Cardiac muscle cell (in vitro differentiated cells and primary cell): ENCODE data around the gene ST6GALNAC1. TPM values are rescaled to one million over a fixed set of nuclear protein-coding genes. Genes with fewer than 3 reads are reported as not detected.
"Not testable (repeated sequence)": the region's sequence is repeated elsewhere in the genome, so short reads cannot be mapped to it uniquely, and the experiment has no call there.

Source experiments
- DNase-seq, 2 donors: peaks; one replicate each; pipeline versions ENCODE4 v3.0.0 to v3.0.0-alpha.2; 2010 to 2017; ENCODE audit warnings: low read depth in 1 of 2, low spot score in 1 of 2
- H3K27ac ChIP-seq: fragments of 200-600 bp; sonication (generic); 2 replicates; pipeline ENCODE4 v1.5.1; 2016
- H3K27me3 ChIP-seq: fragments of 200-600 bp; sonication (generic); 2 replicates; pipeline ENCODE4 v1.6.0; 2016; ENCODE audit warnings: control low read depth
- H3K36me3 ChIP-seq: fragments of 200-600 bp; sonication (generic); 2 replicates; pipeline ENCODE4 v1.5.1; 2016; ENCODE audit warnings: control low read depth
- H3K4me1 ChIP-seq: fragments of 200-600 bp; sonication (generic); 2 replicates; pipeline ENCODE4 v1.8.1; 2017; ENCODE audit warnings: low read depth, mild to moderate bottlenecking, mixed run types
- H3K4me3 ChIP-seq: fragments of 200-600 bp; sonication (generic); 2 replicates; pipeline ENCODE4 v1.5.1; 2016; ENCODE audit warnings: mild to moderate bottlenecking
- H3K9me3 ChIP-seq: fragments of 200-600 bp; sonication (generic); 2 replicates; pipeline ENCODE4 v1.5.1; 2017; ENCODE audit warnings: low read depth, mild to moderate bottlenecking, control low read depth
- CTCF ChIP-seq: IDR thresholded peaks from 2 replicates; pipeline ENCODE4 v1.5.1; 2012; ENCODE audit warnings: low read depth, mild to moderate bottlenecking, low read length
- polyA plus RNA-seq: library from polyadenylated mRNA; unstranded; fragments of >200 nt; fragmentation: Nextera tagmentation; extraction: Ambion mirVana; gene quantifications from 2 replicates; pipeline ENCODE4 v1.2.1, GENCODE V29; 2016
- total RNA-seq: library from RNA; depleted of rRNA; stranded (reverse); fragments of >200 nt; gene quantifications from 2 replicates; pipeline ENCODE4 v1.2.3, GENCODE V29; 2016

ST6GALNAC1 gene
- total and polyA plus RNA-seq, 2 experiments from 2014 or later = not detected

- Histone ChIP-seq H3K27me3 (no peaks in the 10 kb centered on the region), H3K27ac (no peak overlapping the region), H3K4me3 (no peak overlapping the region), H3K36me3 (no peaks in the 10 kb centered on the region), H3K4me1 (no peaks in the 10 kb centered on the region), H3K9me3 (no peaks in the 10 kb centered on the region)
- DNase-seq = peak in 1 of 2 donors; percentile 59
- no peak for TF ChIP-seq CTCF
Measured at GRCh38 chr17:76612977-76613851, 30.3 kb downstream of the ST6GALNAC1 start.

- TF ChIP-seq CTCF = no peak
- Histone ChIP-seq H3K4me3 (no peak overlapping the region), H3K4me1 (no peaks in the 10 kb centered on the region), H3K27ac (no peak overlapping the region), H3K27me3 (no peaks in the 10 kb centered on the region), H3K36me3 (no peaks in the 10 kb centered on the region), H3K9me3 (no peaks in the 10 kb centered on the region)
- no peak for DNase-seq
Measured at GRCh38 chr17:76612465-76612864, 31.1 kb downstream of the ST6GALNAC1 start.

GRCh38 chr17:76611758-76612157 is 31.8 kb downstream of the ST6GALNAC1 start:
- no peaks in the 10 kb centered on the region for H3K36me3 ChIP-seq
- DNase-seq = no peak
- H3K4me3 ChIP-seq = no peak overlapping the region
- H3K4me1 ChIP-seq = no peaks in the 10 kb centered on the region
- H3K27me3 ChIP-seq = no peaks in the 10 kb centered on the region
- H3K9me3 ChIP-seq = no peaks in the 10 kb centered on the region
- no peak for TF ChIP-seq CTCF
- no peak overlapping the region for H3K27ac ChIP-seq

- H3K27ac ChIP-seq = not testable (repeated sequence)
Measured at GRCh38 chr17:76611080-76611749, 32.3 kb downstream of the ST6GALNAC1 start.

GRCh38 chr17:76606685-76607084 is 36.9 kb downstream of the ST6GALNAC1 start:
- H3K4me1 ChIP-seq, H3K27me3 ChIP-seq, DNase-seq, H3K9me3 ChIP-seq, H3K36me3 ChIP-seq, H3K27ac ChIP-seq, H3K4me3 ChIP-seq: not testable (repeated sequence)

More at GRCh38 chr17:76611080-76611749, 32.3 kb downstream of the ST6GALNAC1 start:
- not testable (repeated sequence) for H3K4me3 ChIP-seq, H3K9me3 ChIP-seq, H3K27me3 ChIP-seq, H3K4me1 ChIP-seq, H3K36me3 ChIP-seq, DNase-seq

- no peaks in the 10 kb centered on the region for H3K27me3 ChIP-seq
- H3K9me3 ChIP-seq = no peaks in the 10 kb centered on the region
- no peak for TF ChIP-seq CTCF
- H3K4me1 ChIP-seq = peaks cover 8% of the 10 kb centered on the region
- H3K4me3 ChIP-seq = no peak overlapping the region
- no peaks in the 10 kb centered on the region for H3K36me3 ChIP-seq
- H3K27ac ChIP-seq = no peak overlapping the region
- DNase-seq = no peak
Measured at GRCh38 chr17:76601065-76601464, 42.5 kb downstream of the ST6GALNAC1 start.
